Loucy (cell line): ENCODE measurements around the gene RPLP2.

Experiments used
- H2AFZ ChIP-seq: fragments of 200-600 bp; sonication (generic); 2 replicates; pipeline ENCODE4 v1.6.0; 2016; ENCODE audit warnings: antibody characterized with exemption, mild to moderate bottlenecking, low read length, moderate library complexity
- H3F3A ChIP-seq: fragments of 200-600 bp; 2 replicates; pipeline ENCODE4 v1.6.0; 2016; ENCODE audit warnings: antibody characterized with exemption, low read depth, mild to moderate bottlenecking
- H3K27me3 ChIP-seq: fragments of 200-600 bp; sonication (generic); 2 replicates; pipeline ENCODE4 v1.6.1; 2014; ENCODE audit warnings: low read length, mild to moderate bottlenecking; ENCODE audit not compliant: insufficient read depth, poor library complexity, severe bottlenecking
- H3K36me3 ChIP-seq: fragments of 200-600 bp; sonication (generic); 2 replicates; pipeline ENCODE4 v1.6.1; 2016; ENCODE audit warnings: low read length; ENCODE audit not compliant: insufficient read depth
- H3K4me1 ChIP-seq: fragments of 200-600 bp; sonication (generic); 2 replicates; pipeline ENCODE4 v1.5.1; 2014; ENCODE audit warnings: low read length, mild to moderate bottlenecking; ENCODE audit not compliant: insufficient read depth, poor library complexity, severe bottlenecking
- H3K4me2 ChIP-seq: fragments of 200-600 bp; sonication (generic); 2 replicates; pipeline ENCODE4 v1.6.0; 2014; ENCODE audit warnings: antibody characterized with exemption, low read length, low read depth, mild to moderate bottlenecking; ENCODE audit not compliant: poor library complexity, severe bottlenecking
- H3K4me3 ChIP-seq: fragments of 200-600 bp; sonication (generic); 2 replicates; pipeline ENCODE4 v1.5.1; 2014; ENCODE audit warnings: low read length, mild to moderate bottlenecking, mixed read lengths; ENCODE audit not compliant: poor library complexity, severe bottlenecking
- H3K79me2 ChIP-seq: fragments of 200-600 bp; sonication (generic); 2 replicates; pipeline ENCODE4 v1.6.1; 2014; ENCODE audit warnings: low read length; ENCODE audit not compliant: insufficient read depth
- H3K9ac ChIP-seq: fragments of 200-600 bp; sonication (generic); 2 replicates; pipeline ENCODE4 v1.6.0; 2014; ENCODE audit warnings: mild to moderate bottlenecking, low read depth, low read length, moderate library complexity; ENCODE audit not compliant: poor library complexity, severe bottlenecking
- H3K9me2 ChIP-seq: fragments of 200-600 bp; sonication (generic); replicated peaks from 2 replicates; pipeline ENCODE4 v1.6.1; 2016; ENCODE audit warnings: low read depth, low read length, mixed read lengths
- H3K9me3 ChIP-seq: fragments of 200-600 bp; sonication (generic); 2 replicates; pipeline ENCODE4 v1.6.1; 2014; ENCODE audit warnings: mild to moderate bottlenecking, antibody characterized with exemption, low read length, low read depth; ENCODE audit not compliant: insufficient read depth
- H4K20me1 ChIP-seq: fragments of 200-600 bp; sonication (generic); 2 replicates; pipeline ENCODE4 v1.6.0; 2014; ENCODE audit warnings: antibody characterized with exemption, low read length, mild to moderate bottlenecking; ENCODE audit not compliant: insufficient read depth, poor library complexity, severe bottlenecking
- EZH2phosphoT487 ChIP-seq: fragments of 200-600 bp; IDR thresholded peaks from 2 replicates; pipeline ENCODE4 v1.6.1; 2018; ENCODE audit warnings: antibody characterized with exemption, mild to moderate bottlenecking, moderate library complexity, borderline replicate concordance
- TF ChIP-seq, protein P1 (sequence below): fragments of 200-600 bp; sonication (generic); conservative IDR thresholded peaks from 2 replicates; pipeline ENCODE4 v1.5.1; 2014; ENCODE audit warnings: mild to moderate bottlenecking, antibody characterized with exemption, low read length

Gene RPLP2

DNA sequence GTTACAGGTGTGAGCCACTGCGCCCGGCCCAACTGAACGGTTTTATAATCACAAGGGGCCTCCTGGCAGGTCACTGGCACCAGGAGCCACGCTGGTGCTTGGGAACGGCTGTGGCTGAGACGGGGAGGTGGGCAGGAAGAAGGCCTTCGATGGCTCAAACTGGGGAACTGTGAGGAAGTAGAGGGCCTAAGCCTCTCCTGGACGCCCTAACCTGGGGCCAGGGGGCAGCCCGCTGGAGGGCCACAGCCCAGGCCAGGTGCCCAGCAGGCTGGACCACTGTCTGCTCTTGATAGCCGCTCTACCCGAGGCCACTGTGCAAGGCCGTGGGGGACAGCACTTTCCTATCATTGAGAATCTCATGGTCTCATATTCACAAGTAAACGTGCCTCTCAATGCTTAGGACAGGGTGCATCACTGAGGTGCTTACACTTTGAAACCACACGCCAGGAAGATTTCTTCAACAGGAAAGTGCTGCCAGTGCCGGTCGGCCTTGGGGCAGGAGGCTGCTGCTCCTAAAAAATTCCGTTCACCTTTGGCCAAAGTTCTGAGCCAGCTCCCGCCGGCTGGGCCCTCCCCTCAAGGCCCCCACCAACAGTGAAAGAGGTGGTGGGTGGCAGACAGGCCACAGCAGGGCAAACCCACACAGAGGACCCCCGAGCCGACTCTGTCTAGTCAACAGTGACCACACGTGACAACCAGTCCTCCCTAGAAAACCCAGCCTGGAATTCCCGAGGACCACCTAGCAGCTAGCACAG, 39.7 kb upstream of the RPLP2 start:
- Histone ChIP-seq H3K36me3 (peaks cover 24% of the 10 kb centered on the region; the same call in 1 of the 2 replicates), H3K9me2 (no peaks in the 10 kb centered on the region), H4K20me1 (peaks cover 17% of the 10 kb centered on the region), H3K9ac (no peak overlapping the region), H2AFZ (no peak overlapping the region), H3K4me2 (no peak overlapping the region), H3K9me3 (no peaks in the 10 kb centered on the region), H3K4me3 (no peak overlapping the region), H3F3A (no peaks in the 10 kb centered on the region), H3K4me1 (peaks cover 7% of the 10 kb centered on the region), H3K79me2 (peaks cover 27% of the 10 kb centered on the region), H3K27me3 (no peaks in the 10 kb centered on the region)
- no peak for TF ChIP-seq EZH2phosphoT487
- TF ChIP-seq, protein P1, sequence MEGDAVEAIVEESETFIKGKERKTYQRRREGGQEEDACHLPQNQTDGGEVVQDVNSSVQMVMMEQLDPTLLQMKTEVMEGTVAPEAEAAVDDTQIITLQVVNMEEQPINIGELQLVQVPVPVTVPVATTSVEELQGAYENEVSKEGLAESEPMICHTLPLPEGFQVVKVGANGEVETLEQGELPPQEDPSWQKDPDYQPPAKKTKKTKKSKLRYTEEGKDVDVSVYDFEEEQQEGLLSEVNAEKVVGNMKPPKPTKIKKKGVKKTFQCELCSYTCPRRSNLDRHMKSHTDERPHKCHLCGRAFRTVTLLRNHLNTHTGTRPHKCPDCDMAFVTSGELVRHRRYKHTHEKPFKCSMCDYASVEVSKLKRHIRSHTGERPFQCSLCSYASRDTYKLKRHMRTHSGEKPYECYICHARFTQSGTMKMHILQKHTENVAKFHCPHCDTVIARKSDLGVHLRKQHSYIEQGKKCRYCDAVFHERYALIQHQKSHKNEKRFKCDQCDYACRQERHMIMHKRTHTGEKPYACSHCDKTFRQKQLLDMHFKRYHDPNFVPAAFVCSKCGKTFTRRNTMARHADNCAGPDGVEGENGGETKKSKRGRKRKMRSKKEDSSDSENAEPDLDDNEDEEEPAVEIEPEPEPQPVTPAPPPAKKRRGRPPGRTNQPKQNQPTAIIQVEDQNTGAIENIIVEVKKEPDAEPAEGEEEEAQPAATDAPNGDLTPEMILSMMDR: no peak

DNA sequence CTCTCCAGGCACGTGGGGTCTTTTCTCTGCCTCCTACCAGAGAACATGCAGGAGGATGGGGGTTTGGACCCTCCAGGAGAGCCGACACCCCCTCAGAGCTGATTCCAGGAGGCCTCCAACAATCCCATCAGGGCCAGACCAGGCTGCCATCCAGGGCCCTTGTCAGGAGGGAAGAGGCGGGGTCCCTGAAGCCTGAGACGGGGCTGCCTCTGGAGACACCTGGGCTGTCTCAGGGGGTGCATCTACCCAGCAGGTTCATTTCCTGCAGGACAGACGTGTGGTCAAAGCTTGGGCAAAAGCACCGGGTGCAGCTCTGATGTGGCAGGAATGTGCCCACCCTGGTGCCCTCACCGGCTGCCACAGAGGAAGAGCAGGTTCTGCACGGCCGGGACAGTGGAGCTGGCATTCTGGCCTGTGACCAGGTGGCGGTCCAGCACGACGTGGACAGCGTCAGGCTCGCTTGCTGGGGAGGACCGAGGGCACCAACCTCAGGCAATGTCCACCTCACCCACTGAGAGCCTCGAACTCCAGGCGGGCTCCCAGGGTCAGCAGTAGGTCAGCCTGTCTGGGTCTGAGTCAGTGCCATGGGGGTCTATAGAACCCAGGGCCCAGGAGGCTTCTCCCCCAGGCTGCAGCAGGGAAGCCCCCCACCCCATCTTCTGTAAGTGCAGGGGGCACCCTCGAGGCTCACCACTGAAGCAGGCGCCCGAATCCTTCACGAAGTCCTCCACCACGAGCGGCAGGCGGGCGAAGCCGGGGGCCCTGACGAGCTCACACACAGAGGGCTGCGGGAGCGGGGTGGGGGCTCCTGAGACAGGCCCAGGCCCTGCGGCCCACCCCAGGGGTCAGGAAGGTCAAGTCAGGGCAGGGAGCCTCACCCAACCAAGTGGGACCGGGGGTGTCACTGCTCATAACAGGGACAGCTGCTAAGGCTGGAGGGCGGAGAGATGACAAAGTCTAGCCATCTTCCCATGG, 38.8 kb upstream of the RPLP2 start:
- peaks cover 14% of the 10 kb centered on the region for H3K4me1 ChIP-seq
- no peaks in the 10 kb centered on the region for H3F3A ChIP-seq
- H3K9me3 ChIP-seq: no peaks in the 10 kb centered on the region
- TF ChIP-seq, protein P1: no peak
- H3K4me2 ChIP-seq: no peak overlapping the region
- no peaks in the 10 kb centered on the region for H3K9me2 ChIP-seq
- peaks cover 21% of the 10 kb centered on the region; the same call in 1 of the 2 replicates for H3K36me3 ChIP-seq
- H4K20me1 ChIP-seq: peaks cover 26% of the 10 kb centered on the region
- no peaks in the 10 kb centered on the region for H3K27me3 ChIP-seq
- no peak overlapping the region for H3K9ac ChIP-seq
- no peak overlapping the region for H3K4me3 ChIP-seq
- H2AFZ ChIP-seq: no peak overlapping the region
- H3K79me2 ChIP-seq: peaks cover 36% of the 10 kb centered on the region

DNA sequence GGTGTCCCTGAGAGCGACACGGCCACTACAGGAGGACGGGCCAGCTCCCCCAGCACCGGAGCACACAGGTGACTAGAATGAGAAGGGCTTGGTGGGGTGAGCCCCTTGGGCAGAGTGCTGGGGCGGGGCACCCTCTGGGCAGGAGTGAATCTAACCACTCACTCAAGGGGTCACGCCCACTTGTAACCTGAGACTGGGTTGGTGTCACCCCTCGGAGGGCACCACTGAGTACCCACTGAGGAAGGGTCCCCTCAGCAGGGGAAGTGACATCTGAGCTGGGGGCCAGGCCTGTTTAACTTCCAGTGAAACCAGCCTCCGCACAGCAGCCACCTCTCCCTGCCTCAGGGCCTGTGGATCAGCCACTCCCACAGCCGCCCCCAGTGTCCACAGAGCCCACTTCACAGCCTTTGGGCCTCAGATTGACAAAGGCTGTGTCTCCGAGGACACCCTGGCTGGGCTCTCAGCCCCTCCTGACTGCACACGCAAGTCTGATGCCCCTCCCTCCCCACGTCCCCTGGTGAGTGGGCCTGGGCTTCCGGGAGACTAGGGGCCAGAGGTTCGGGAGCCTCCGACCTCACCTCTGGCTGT, 38.1 kb upstream of the RPLP2 start:
- H3F3A ChIP-seq: no peaks in the 10 kb centered on the region
- no peak overlapping the region for H3K9ac ChIP-seq
- peaks cover 14% of the 10 kb centered on the region for H3K4me1 ChIP-seq
- no peak overlapping the region for H2AFZ ChIP-seq
- H3K27me3 ChIP-seq: no peaks in the 10 kb centered on the region
- no peaks in the 10 kb centered on the region for H3K9me2 ChIP-seq
- TF ChIP-seq EZH2phosphoT487: no peak
- TF ChIP-seq, protein P1: no peak
- H3K9me3 ChIP-seq: no peaks in the 10 kb centered on the region
- H3K4me3 ChIP-seq: no peak overlapping the region
- no peak overlapping the region for H3K4me2 ChIP-seq
- H4K20me1 ChIP-seq: peaks cover 34% of the 10 kb centered on the region
- peaks cover 44% of the 10 kb centered on the region for H3K79me2 ChIP-seq
- H3K36me3 ChIP-seq: peaks cover 17% of the 10 kb centered on the region; the same call in 1 of the 2 replicates
